Measurements from ENCODE around the gene AKT3.

The AKT3 gene

GRCh38 chr1:243455760-243456651, 394.0 kb downstream of the AKT3 start:
- no peak for TF ChIP-seq CTCF (IDR thresholded peaks at IDR 0.05)
- Histone ChIP-seq H3K27ac (no peak overlapping the region), H3K4me3 (no peak overlapping the region)
- no peak for DNase-seq (ENCODE audit: low spot score)

- no peak for DNase-seq (ENCODE audit: low spot score)
- TF ChIP-seq CTCF (IDR thresholded peaks at IDR 0.05), result no peak
- H3K27ac ChIP-seq, result no peak overlapping the region
- H3K4me3 ChIP-seq, result no peak overlapping the region
Measured at GRCh38 chr1:243454328-243454997, 395.6 kb downstream of the AKT3 start.

- H3K4me3 ChIP-seq, result no peak overlapping the region
- no peak for DNase-seq (ENCODE audit: low spot score)
- H3K27ac ChIP-seq, result no peak overlapping the region
- TF ChIP-seq CTCF (IDR thresholded peaks at IDR 0.05), result no peak
Measured at GRCh38 chr1:243452092-243452491, 398.0 kb downstream of the AKT3 start.

- no peak for TF ChIP-seq CTCF (IDR thresholded peaks at IDR 0.05)
- no peak for DNase-seq (ENCODE audit: low spot score)
- Histone ChIP-seq H3K27ac (no peak overlapping the region), H3K4me3 (no peak overlapping the region)
Measured at GRCh38 chr1:243449373-243449772, 400.7 kb downstream of the AKT3 start.

- TF ChIP-seq CTCF (IDR thresholded peaks at IDR 0.05), result no peak
- Histone ChIP-seq H3K27ac (no peak overlapping the region), H3K4me3 (no peak overlapping the region)
- no peak for DNase-seq (ENCODE audit: low spot score)
Measured at GRCh38 chr1:243447844-243448243, 402.2 kb downstream of the AKT3 start.

GRCh38 chr1:243447347-243447746, 402.7 kb downstream of the AKT3 start:
- DNase-seq (ENCODE audit: low spot score), result no peak

More at GRCh38 chr1:243447347-243447746, 402.7 kb downstream of the AKT3 start:
- Histone ChIP-seq H3K4me3 (no peak overlapping the region), H3K27ac (no peak overlapping the region)
- no peak for TF ChIP-seq CTCF (IDR thresholded peaks at IDR 0.05)
